HG03097 (cell line): ENCODE results near the gene PARD3B.
"Not testable (repeated sequence)": the region's sequence is repeated elsewhere in the genome, so short reads cannot be mapped to it uniquely, and the experiment has no call there.

Experiments used
- ATAC-seq: cut with Tn5 transposase; IDR thresholded peaks from one replicate; pipeline ENCODE4 v1.9.1; 2021; ENCODE audit not compliant: unreplicated experiment, low FRiP score

PARD3B gene

GRCh38 chr2:205216580-205216979 lies 671.3 kb downstream of the PARD3B start:
- ATAC-seq = no peak

DNA sequence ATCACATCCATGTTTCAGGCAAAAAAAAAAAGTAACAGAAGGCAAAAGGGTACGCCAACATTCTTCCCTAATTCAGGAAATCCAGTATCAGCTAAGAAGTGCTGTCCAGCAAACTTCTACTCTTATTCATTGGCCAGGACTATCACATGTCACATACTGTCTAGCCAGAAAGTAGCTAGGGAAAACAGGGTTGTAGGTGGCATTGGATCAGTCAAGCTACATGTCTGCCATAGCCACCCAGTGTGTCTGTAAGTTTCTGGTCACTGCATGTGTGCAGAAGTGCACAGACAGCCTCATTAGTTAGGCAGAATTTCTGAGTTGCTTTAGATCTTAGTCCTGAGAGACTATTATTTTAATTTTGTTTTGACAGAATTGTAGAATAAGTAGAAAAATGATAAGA lies 671.7 kb downstream of the PARD3B start:
- ATAC-seq = no peak

- ATAC-seq = no peak
Measured at GRCh38 chr2:205218056-205218455, 672.8 kb downstream of the PARD3B start.

DNA sequence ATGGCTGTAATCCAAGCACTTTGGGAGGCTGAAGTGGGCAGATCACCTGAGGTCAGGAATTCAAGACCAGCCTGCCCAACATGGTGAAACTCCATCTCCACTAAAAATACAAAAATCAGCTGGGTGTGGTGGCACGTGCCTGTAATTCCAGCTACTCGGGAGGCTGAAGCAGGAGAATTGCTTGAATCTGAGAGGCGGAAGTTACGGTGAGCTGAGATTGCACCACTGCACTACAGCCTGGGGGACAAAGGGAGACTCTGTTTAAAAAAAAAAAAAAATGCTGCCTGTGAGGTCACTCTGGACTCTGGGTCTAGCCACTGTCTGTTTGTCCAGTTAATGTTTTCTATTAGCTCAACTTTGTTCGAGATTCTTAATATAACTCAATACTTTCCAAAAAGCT lies 673.5 kb downstream of the PARD3B start:
- ATAC-seq = not testable (repeated sequence)

DNA sequence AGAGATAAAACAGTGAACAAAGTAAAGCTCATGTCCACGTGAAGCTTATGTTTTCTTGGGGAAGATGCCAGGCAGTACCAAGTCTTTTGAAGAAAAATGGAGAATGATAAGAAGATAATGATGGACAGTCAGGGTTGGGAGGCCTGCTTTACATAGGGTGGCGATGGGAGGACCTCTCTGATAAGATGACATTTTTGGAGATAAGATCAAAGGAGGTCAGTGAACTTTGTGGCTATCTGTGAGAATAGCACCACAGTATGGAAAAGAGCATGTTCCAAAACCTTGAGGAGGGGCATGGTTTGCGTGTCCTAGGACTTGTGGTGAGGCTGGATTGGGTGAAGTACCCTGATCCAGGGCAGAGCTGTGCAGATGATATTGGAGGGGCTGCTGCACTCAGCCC lies 675.3 kb downstream of the PARD3B start:
- no peak for ATAC-seq

GRCh38 chr2:205232086-205232485 lies 686.8 kb downstream of the PARD3B start:
- ATAC-seq = no peak

DNA sequence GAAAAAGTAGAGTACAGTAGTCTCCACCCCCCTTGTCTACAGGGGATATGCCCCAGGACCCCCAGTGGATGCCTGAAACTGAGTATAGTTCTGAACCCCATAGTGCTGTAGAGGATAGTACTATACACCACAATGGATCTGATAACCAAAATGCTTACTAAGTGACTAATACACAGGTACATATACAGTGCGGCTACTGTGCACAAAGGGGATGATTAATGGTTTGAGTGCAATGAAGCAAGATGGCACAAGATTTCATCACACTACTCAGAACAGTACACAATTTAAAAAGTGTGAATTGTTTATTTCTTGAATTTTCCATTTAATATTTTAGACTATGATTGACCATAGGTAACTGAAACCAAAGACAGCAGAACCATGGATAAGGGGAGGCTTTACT lies 690.2 kb downstream of the PARD3B start:
- no peak for ATAC-seq

DNA sequence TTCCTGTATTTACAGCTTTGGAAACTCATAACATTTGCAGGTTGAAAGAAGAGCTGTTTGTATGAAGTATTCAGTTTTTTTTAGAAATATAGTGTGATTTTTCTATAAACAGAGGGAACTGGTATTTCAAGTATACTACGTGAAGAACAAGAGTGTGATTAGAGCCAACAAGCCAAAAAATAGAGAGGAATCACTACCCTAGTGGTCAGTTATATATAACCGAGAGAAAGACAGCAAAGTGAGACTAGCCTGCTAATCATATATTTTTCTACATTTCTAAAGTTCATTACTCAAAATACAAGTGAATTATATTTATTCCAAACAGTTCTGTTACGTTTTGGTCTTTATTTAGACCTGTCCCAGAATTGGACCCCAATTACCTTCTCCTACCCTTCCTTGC lies 692.2 kb downstream of the PARD3B start:
- no peak for ATAC-seq

- ATAC-seq = no peak
Measured at GRCh38 chr2:205245001-205245400, 699.7 kb downstream of the PARD3B start.

DNA sequence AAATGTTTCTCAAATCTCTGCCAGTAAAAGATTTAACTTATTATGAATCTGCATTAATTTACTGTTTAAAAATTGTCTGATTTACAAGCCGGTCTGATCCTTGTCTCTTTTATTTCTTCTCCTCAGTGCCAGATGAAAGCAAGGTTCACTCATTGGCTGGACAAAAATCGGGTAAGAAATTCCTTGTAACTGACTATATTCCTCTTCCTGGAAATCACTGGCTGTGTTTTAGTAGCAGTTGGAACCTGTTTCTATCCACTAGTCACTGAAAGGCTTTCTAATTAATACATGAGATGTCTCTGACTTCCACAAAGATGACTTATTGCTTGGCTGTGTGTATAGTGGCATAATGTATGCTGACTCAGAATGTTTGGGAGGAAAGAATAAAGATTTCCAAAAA lies 700.4 kb downstream of the PARD3B start:
- ATAC-seq = no peak

DNA sequence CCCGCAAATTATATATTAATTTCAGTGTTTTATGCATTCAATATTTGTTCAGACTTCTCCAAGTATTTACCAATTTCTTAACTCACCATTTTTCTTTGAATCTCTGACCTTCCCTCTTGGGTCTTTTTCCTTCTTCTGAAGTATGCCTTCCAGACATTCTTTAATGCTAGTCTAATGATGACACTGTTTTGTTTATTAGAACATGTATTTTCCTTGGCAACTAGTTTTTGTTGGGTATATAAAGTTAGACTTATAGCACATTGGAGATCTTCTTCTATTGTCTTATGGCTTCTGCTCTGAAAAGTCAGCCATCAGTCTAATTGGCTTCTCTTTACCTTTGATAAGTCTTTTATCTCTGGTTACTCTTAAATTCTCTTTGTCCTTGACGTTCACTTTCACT lies 713.8 kb downstream of the PARD3B start:
- no peak for ATAC-seq

DNA sequence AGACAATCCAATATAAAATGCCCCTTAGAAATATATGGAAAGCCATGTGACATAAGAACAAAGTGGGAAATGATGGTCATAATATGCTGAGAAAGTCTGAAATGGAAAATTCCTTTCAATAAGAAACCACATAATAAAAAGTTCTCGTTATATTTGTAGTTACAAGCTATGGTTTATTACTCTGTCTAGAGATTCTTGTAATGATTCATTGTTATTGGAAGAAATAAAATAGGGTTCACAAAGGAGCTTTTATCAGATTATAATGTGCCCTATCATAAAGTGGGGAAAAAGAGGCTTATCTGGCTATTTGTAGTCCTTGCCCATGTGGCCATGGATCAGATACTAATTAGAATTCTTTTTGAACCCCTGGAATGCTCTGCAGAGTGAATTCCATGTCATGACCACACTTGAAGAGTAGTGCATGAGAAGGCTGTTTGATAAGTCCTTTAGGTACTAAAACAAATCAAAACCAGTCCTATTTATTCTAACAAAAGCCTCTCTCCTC lies 716.3 kb downstream of the PARD3B start:
- no peak for ATAC-seq

DNA sequence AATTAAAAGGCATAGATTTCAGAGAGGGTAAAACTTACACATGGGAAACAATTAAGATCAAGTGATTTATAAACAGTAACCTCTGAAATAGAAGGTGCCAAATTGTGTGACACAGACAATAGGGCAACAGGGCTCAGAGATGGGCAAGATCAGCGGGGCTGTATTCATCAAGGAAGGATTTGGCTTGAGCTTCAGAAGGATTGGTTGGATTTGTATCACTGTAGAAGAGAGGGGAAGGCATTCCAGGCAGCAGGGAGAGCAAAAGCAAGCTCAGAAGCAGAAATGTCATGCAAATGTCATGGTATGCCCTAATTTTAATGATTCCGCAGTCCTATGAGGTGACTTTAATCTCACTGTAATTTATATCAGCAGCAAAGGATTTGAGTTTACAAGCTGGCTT lies 722.0 kb downstream of the PARD3B start:
- ATAC-seq = no peak

DNA sequence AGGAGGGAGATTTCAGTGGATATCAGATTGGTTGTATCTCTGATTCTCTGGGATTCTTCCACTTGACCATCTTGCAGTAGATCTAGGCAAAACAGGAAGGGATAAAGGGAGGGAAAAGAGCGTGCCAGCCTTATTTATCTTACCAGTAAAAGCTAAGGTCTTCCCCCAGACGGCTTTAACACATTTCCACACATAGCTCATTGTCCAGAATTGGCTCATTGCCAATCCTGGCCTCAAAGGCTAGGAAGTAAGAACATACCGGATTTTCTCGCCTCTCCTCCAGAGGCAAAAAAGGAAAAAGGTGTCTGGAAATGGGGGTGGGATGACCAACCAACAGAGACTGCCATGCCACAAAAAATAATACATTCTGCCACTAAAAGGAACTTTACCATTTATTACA lies 725.4 kb downstream of the PARD3B start:
- ATAC-seq = no peak

- no peak for ATAC-seq
Measured at GRCh38 chr2:205273148-205273547, 727.9 kb downstream of the PARD3B start.

DNA sequence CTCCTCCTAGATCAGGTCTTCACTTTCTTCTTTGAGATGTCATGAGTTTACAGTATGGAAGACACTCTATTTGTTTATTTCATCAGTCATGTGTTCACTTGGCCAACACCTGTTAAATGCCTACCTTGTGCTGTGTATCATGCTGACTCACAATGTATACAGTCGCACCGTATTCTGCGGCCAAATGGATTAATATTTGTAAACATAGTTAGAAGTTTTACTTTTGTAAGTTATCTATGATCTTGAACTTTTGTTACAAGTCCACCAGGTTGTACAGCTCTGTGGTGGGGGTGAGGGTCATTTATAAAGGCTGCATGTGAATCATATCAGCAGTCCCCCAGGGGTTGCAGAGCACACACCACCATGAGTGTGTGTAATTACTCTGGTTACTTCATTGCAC lies 728.4 kb downstream of the PARD3B start:
- no peak for ATAC-seq

DNA sequence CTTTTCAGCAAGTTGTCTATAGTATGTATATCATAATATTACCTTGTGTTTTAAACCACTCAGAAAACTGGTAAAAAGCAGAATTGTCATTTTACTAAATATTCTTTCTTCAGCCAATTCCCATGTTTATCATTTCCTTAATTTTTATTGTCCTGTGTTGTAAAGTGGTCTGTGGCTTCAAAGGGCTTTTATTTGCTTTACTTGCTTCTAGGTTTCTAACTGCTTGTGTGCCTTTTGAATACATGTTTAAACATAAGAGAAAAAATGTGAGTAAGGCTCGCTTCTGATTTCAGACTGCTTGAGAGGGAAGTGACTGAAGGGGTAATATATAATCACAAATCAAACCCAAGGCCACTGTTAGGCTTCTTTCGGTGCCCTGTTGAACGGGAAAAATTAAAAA lies 729.5 kb downstream of the PARD3B start:
- no peak for ATAC-seq

DNA sequence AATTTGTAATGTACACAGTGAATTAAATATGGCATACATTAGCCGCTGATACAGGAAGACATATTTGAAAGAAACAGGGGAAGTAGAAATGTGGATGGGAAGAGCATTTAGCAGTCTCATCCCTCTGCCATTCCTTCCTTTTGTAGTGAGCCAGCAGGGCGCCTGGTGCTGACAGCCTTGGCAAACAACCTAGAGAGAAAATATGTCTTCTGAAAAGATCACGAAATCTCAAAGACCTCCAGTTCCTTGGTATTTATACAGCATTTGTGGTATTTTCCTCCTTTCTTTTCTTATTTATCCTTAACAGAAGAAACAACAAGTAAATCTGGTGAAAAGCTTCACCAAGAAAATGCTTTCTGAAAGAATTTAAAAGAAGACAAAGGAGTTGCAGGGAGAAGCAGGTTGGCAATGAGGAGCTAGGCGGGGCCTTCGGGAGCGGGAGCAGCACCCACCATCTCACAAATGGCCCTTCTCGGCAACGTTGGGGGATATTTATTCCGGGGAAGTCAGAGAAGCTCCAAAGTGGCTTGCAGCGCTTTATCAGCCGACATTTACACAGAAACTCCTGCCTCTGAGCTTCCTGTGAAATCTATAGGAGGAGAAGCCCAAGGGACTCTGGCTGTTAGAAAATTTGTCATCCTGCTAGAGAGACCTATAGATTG lies 731.0 kb downstream of the PARD3B start:
- ATAC-seq = no peak

DNA sequence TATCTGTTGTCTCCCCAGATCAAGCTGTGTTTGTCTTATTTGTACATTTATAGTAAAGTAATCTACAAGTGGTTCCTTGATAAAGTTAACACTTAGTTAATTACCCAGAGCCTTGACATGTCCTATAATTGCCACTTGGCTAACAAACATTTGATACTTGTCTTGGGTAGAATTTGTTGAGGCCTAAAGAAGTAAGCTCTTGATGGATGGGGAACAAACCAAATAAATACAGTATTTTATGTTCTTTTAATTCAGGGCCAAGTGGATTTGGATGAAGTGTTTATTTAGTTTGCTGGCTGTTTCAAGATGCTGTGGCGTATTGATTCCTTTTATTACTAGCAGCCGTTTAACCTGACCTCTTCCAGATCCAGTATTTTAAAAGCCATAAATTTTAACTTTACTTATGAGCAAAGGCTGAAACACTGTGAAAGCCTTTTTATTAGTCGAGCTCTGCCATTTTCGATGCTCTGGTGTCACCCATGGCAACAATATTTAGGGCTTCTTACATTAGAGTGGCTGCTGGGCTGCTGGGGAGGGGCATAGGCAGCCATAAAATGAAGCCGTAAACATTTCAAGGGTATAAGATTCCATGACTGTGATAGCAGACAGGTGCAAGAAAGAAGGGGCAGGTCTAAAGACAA lies 735.4 kb downstream of the PARD3B start:
- no peak for ATAC-seq

DNA sequence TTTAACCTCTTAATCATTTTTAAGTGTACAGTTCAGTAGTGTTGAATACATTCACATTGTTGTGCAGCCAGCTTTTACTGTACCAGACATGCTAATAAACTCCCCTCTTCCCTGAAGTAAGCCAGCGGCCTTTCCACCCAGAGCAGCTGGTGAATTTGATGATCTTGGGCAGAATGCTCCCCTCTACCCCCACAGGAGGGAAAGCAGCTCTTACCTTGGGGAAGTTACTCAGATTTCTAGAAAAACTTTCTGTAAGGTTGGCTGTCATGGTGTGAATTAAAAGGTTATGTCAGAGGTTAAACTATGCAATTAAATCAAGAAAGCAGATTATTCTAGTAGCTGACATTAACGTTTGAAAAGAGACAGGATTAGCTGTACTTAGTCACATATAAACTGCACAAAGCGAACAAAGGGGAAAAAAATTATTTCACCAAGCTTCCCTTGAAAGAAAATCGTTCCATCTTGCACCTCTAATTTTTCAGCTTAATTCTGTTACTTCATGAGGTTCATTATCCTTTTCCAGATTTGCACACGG lies 738.5 kb downstream of the PARD3B start:
- no peak for ATAC-seq

GRCh38 chr2:205284334-205284733 lies 739.1 kb downstream of the PARD3B start:
- ATAC-seq = no peak

DNA sequence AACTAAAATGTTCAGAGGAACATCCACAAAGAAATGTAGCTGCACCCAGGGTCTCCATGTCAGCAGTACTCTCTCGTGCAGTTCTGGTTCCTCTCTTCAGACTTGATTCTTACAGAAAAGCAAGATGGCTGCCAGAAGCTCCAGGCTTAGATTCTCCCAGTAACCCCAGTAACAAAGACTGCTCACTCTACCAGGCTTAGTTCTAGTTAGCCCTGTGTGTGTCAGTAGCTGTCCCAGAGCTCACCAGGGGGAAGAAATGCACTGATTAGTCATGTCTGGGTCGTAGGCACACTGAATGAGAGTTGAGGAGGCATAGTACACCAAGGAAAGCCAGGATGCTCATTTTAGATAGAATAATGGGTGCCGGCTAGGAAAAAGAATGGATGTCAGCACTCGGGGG lies 742.0 kb downstream of the PARD3B start:
- ATAC-seq = no peak
